Retina (tissue), 1 donor: ENCODE measurements around the gene DDX20.
"Not testable (repeated sequence)": the region's sequence is repeated elsewhere in the genome, so short reads cannot be mapped to it uniquely, and the experiment has no call there.

Source experiments
- DNase-seq: peaks from one replicate; pipeline ENCODE4 v3.0.0-alpha.2; 2016

Gene DDX20

DNA sequence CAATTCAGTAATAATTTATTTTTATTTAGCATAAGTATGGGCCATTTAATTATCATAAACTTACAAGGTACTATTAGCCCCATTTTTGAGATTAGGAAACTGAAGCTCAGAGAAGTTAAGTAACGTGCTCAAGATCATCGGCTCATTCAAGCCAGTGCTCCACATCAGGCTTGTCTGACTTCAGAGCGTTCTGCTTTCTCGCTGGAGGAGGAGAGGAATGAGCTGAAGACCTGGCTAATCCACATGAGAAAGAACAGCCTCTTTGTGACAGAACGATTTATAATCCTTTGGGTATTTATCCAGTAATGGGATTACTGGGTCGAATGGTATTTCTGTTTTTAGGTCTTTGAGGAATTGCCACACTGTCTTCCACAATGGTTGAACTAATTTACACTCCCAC is 39.7 kb downstream of the DDX20 start:
- no peak for DNase-seq

DNA sequence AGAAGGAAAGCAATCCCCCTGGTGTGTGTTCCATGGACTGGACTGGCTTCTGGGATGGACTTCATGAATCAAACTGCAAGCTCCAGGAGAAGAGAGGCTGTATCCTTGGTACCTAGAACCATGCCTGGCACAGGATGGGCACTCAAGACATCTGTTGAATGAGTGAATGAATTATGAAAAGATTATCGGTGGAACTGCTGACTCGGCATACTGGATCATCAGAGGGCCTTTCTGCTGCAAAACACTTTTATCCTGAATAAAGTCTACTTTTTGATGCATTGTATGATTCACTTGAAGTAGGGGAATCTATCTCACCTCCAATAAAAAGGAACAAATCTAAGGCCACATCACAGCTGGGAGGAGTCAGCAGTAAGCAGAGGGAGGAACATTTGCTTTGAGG is 42.9 kb downstream of the DDX20 start:
- no peak for DNase-seq

DNA sequence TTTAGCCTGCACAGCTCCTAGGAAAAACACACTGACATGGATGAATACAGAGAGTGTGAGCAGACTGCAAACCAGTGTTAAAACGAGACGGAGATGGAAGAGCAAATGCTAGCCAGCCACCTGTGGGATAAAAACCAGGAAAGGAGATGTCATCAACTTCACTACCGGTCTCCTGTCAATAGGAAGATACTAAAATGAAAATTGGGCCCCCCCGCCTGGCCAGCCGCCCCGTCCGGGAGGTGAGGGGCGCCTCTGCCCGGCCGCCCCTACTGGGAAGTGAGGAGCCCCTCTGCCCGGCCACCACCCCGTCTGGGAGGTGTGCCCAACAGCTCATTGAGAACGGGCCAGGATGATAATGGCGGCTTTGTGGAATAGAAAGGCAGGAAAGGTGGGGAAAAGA is 44.0 kb downstream of the DDX20 start:
- DNase-seq, result not testable (repeated sequence)

DNA sequence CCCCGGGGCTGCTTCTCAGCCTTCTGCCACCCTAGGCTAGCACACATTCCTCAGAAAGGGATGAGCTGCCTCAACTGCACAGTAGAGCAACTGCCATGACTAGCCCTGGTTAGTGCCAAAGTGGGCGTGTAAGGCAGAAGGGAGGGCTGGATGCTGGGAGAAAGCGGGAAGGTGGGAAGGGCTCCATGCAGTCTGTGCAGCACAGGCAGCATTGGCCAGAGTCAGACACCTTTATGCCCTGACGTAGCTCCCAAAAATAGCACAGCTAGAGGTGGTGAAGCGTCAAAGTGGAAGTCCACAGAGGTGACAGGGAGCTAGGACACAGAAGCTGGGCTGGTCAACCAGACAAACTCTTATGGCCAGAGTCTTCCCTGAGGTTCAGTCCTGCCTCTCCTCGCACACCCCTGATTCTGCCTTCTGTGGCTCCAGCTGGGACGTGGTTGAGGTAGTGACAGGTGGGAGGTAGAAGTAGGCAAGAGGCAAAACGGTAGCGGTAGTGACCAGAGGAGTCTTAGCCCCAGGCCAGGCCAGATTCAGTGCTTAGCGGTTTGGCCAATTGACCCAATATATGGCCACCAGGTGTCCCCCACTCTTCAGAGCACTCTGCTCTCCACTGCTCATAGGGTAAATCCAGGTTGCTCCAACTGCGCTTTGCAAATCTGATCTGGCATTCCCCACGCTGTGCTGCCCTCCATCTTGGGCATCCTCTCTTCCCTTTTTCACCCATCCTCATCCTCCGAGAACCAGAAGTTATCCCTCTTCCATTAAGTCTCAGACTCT is 45.6 kb downstream of the DDX20 start:
- DNase-seq, result no peak

DNA sequence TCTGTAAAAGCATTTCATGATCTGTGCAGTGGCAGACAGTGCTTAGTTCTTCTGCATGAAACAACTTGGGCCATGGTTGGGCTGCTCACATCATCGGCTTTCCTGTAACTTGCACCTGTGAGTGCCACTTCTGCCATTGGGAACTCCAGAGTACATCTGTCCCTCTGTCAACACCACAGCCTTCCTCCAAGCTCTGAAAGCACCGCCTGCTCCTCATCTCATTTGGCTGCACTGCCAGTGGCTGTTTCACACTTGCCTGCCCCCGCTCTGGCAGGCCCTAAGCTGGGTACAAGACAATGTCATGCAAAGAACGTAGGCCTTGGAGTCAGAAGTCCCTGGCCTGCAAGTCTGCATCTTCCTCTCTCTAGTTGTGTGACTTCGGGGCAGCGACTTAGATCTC is 46.4 kb downstream of the DDX20 start:
- DNase-seq, result no peak

DNA sequence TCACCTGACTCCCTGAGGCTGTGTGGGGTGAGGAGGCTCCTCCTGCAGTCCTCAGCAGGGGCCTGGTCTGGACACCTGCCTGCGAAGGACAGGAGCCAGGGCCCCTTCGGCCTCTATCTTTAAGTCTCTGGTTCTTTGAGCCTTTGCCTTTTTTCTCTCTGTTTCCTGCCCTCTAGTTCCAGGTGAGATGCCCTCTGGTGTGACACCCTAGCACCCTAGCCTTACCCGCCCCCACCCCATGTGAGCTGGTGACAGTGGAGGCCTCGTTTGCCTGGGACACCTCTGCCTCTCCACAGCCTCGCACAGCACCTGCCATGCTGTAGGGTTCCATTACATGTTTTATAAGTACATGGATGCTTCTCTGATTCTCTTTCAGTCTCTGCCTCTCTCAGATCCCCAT is 47.3 kb downstream of the DDX20 start:
- no peak for DNase-seq

DNA sequence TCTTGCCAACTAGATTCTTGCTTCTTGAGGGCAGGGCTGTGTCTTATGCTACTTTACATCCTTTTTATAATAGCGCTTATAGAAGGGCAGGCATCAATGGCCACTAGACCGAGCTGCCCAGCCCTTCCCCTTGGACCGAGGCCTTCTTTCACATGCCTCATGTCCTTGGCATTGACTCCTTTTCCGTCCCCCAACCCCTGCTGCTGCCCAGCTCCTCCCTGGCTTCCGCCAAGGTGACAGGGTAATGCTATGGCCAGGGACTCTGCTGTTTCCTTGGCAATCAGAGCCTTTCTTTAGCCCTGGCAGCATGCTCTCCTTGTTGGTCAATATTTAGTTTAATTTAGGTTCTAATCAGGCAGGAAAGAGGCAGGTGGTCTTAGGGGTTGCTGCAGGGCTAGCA is 48.2 kb downstream of the DDX20 start:
- no peak for DNase-seq

DNA sequence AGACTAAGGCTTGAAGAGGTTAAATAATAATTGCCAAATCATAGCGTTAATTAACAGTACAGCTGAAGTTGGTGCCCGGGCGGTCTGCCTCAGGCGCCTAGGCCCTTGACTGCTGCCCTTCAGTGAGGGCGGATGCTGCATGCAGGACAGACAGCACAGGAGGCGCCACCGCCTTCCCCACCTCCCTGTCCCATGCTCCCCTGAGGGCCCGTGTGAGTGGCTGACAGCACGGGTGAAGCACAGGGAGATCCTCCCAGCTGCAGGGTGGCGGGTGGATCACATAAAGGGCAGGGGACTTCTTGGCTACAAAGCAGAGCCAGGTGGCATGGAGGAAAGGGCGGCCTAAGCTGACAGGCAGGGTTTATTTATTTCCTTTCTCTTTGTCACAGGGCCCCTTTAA is 49.1 kb downstream of the DDX20 start:
- DNase-seq, result no peak

DNA sequence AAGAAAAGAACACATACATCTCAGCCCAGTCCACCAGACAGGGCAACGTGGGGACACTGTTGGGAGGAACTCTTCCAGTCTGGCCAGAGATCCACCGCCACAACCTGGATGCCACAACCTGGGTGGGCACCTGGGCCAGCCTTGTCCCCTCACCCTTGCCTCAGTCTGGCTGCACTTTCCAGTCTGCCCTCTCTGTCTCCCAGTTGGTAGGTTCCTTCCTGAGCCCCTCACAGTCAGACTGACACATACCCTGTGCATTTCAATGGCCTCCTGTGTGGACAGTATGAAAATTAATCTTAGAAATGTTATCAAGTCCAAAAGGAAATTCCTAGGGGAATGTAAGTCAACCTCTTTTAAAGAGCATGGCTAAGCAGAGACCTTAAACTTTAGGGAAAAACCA is 49.5 kb downstream of the DDX20 start:
- no peak for DNase-seq

DNA sequence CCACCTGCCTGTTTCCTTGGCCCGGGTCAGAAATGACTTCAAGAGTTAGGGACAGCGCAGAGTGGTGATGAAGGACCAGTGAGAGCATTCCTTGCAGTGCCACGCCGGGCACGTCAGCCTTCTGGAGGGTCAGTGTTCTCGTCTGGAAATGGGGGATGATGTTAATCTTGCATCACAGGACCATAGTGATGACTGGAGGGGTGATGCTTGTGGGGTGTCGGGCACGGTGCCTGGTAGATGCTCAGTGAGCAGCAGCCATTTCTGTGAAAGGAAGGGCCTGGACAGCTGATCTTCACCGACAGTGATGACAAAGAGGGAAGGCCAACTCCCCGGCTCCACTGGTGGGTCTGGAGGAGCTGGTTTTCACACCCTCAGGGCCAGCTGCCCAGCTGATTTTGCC is 56.2 kb downstream of the DDX20 start:
- DNase-seq, result no peak

DNA sequence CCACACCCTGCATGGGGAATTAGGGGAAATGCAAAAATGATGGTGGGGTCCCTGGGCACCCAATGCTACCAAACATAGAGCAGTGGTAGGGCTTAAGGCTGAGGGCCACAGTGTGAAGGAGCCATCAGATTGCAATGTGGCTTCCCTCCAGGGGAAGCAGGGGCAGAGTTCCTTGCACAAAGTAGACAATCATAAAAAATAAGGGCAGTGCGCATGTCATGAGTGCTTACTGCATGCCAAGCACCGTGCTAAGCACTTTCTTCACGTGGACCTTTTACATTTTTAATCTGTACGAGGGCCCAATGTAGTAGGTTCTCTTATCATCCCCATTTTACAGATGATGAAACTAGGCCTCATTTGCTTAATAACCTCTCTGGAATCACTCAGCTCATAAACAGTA is 56.6 kb downstream of the DDX20 start:
- DNase-seq, result no peak

DNA sequence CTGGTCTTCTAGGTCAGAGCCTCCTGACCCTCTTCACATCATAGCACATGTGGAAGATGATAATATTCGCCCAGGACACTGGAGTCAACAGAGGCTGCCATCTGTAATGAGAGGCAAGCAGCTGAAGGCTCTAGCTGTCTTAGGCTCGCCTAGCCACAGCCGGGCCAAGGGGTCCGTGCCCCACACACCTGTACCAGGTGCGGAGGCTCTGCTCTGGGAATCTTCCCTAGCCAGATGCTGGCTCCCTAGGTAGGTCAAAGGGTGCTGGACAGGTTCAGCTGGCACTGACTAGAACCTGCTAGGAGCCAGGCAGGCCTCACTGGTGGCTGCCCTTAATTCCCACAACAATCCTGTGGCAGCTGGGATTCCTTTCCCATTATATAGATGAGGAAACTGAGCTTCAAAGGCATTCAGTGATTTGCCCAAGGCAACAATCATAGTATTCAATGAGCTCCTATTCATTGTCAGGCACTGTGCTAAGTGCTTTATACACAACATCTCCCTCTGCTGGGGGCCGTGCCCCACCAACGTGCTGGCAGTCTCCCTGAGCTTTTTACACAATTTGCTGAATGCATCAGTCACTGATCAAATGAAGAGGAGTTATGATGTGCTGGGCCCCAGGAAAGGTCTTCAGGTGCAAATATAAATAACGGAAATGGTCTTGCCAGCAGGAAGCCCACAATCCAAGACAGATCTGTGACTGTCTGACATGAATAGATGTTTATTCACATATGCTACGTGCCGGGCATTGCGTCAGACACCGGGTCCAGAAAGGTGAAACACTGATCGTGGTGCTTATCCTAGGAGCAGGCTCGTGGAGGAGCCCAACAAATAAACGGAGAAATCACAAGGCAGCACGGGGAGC is 58.0 kb downstream of the DDX20 start:
- DNase-seq, result no peak

DNA sequence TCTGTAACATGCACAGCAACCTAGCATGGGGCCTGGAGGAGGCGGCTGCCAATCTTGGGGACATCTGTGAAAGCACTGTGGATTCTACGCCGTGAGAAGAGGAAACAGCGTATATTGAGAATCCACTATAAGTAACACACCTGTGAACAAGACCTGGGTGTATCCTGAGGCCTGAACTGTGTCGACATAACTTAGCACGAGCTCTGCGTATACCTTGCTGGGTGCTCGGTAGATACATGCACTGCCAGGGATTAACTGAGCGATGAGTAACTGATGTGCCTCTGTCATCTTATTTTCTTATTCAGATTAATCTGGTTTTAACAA is 58.6 kb downstream of the DDX20 start:
- DNase-seq, result no peak

DNA sequence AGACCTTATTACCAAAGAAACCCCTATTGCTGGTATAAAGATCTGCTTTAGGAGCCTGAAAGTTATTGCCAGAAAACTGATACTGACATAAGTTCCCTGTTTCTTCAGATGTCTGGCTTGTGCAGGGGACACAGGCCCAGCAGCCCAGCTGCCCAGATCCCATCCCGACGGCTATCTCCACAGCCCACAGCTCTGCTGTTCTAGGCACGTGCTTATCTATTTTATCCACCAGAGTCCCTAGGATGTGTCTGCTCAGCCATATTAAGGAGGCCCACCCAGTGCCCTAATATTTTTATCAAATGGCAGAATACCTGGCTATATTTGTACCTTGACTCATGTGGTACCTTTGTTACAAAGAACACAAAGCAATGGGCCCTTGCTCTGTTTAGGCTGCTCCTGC is 58.9 kb downstream of the DDX20 start:
- DNase-seq, result no peak
